KOPT-K1 (cell line): ENCODE results near the gene CDC45.

Experiments
- H3K27ac ChIP-seq: fragments of 200-600 bp; sonication (generic); 2 replicates; pipeline ENCODE4 v1.5.1; 2016; ENCODE audit warnings: antibody characterized with exemption, mild to moderate bottlenecking, low read depth, low read length; ENCODE audit not compliant: poor library complexity, severe bottlenecking
- H3K36me3 ChIP-seq: fragments of 200-600 bp; sonication (generic); 2 replicates; pipeline ENCODE4 v1.5.1; 2017; ENCODE audit warnings: antibody characterized with exemption, mild to moderate bottlenecking, low read length, moderate library complexity; ENCODE audit not compliant: insufficient read depth
- H3K9me3 ChIP-seq: fragments of 200-600 bp; sonication (generic); 2 replicates; pipeline ENCODE4 v1.5.1; 2017; ENCODE audit warnings: antibody characterized with exemption, low read length, mild to moderate bottlenecking; ENCODE audit not compliant: insufficient read depth, poor library complexity, severe bottlenecking

Gene CDC45

DNA sequence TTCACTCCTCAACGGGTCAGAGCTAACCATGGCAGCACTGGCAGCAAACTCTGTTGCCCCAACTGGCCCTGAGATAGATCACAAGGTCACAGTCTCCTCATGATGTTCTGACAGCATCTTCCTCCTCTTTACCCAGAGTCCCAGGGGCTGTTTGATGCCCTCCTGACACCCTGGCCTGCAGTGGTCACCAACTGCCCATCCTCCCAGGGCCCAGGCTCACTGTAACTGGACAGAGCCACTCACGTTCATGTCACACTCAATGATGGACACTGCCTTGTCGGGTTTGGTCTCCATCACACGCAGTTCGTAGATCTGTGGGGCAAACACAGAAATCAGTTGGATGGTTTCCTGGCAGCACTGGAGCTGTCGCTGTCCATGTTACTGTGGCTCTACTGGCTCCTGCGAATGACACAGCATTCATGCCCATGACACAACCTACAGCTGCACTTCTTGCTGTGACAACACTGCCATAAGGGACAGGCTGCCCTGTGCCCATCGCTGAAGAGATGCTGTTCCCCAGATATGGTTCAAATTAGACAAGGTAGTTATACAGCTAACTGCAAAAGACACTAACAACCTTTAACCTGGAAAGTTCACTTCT is 21.8 kb upstream of the CDC45 start:
- H3K36me3 ChIP-seq: peaks cover 97% of the 10 kb centered on the region
- H3K9me3 ChIP-seq: no peaks in the 10 kb centered on the region
- H3K27ac ChIP-seq: no peak overlapping the region

DNA sequence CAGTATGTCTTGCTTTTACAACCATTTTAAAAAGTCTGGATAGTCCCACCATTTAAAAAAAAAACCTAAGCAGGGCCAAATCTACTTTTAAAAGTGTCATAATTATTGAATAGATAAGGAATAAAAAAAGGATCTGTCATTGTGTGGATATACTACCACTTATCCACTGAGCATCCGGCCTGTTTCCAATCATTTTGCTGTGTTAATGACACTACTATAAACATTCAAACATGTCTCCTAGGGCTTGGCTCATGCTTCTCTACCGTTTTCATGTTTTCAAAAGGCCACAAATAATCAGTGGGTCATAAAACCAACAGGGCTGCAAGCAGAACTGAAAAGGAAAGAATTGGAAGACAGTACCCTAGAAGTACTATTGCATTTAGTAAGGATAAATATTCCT is 19.7 kb upstream of the CDC45 start:
- Histone ChIP-seq H3K36me3 (peaks cover 97% of the 10 kb centered on the region), H3K27ac (no peak overlapping the region), H3K9me3 (no peaks in the 10 kb centered on the region)

DNA sequence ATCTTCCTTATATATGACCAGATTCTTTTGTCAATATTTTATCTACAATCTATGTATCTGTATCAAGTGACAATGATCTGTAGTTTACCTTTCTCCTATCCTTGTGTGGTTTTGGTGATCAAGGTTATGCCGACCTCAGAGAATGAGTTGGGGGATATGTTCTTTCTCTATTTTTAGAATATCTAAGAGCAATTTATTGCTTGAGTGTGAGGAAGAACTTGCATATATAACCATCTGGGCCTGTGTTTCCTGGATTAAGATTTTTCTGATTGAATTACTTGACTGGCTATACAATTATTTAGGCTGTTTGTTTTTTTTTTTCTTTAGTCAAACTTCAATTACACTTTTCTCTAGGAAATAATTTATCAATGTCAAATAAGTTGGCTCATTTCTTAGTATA is 18.2 kb upstream of the CDC45 start:
- Histone ChIP-seq H3K36me3 (peaks cover 97% of the 10 kb centered on the region), H3K9me3 (no peaks in the 10 kb centered on the region), H3K27ac (no peak overlapping the region)

DNA sequence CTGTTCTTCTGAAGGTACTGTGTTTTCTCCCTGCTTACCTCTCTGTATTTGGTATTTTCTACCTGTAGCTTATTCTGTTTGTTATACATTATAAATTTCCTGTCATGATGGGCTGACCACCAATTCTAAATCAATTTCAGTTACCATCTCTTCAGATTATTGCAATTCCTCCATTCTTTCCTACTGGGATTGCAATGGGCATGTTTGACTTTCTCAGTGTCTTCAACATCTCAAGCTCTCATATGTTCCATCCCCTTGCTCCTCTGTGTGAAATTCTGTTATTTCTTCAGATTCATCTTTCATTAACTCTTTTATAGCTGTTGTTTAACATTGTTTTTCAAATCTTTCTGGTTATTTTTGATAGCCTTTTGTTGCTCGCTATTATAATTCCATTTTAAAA is 16.7 kb upstream of the CDC45 start:
- Histone ChIP-seq H3K9me3 (no peaks in the 10 kb centered on the region), H3K27ac (no peak overlapping the region), H3K36me3 (peaks cover 97% of the 10 kb centered on the region)

DNA sequence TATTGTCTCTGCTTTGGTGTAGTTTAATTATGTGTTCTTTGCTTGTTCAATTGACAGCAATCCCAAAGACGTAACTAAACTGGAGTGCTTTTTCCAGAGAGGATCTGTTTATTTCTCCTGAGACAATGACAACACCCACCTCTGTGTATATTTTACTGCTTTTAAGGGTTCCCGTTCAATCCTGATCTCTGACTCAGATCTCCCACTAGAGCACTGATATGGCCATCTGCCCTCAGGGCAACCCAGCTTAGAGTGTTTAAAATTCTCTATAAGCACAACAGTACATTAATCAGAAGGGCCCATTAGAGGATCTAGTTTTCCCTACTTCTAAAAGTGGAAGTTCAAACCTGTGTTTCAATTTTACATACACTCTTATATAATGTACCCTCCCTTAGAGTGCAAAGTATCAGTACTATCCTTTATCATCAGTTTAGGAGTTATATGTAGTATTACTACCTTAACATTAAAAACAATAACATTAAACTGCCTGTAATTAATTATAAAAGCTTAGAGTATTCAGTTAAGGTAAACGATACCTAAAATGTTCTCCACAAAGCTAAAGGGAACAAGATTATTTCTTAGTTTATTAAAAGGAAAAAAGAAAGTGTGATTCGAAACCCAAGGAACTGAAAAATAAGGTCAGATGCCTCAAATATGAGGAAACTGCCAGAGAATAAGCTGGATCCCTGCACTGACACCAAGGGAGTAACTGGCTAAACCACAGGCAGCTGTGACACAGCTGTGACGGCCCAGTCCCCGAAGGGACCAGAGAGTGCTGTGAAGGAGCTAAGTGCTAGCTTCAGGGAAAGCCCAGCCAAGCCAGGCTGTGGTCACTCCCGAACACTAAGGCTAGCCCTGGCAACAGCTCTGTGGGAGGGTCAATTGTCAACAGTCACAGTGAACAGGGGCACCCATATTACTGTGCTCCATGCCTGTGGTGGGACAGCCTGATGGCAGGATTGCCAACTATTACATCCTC is 15.9 kb upstream of the CDC45 start:
- H3K9me3 ChIP-seq: no peaks in the 10 kb centered on the region
- H3K27ac ChIP-seq: no peak overlapping the region
- H3K36me3 ChIP-seq: peaks cover 98% of the 10 kb centered on the region

DNA sequence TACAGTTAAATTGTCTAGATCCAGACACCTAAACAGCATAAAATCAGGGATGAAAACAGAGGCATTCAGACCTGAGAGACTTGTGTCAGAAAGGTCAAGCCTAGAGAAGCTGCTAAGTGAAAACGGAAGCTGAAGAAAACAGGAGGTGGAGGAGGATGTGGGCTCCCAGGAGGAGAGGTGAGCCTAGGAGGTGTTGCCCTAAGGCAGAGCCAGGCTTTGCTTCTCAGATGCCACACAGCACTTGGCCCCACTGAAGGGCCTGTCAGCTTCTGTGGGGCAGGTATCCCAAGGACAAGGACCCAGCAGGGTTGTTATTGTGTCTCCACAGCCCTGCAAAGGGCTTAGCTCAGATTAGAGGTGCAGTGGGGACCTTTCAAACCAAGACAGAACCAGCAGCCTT is 15.2 kb upstream of the CDC45 start:
- Histone ChIP-seq H3K36me3 (peaks cover 99% of the 10 kb centered on the region), H3K27ac (no peak overlapping the region), H3K9me3 (no peaks in the 10 kb centered on the region)

DNA sequence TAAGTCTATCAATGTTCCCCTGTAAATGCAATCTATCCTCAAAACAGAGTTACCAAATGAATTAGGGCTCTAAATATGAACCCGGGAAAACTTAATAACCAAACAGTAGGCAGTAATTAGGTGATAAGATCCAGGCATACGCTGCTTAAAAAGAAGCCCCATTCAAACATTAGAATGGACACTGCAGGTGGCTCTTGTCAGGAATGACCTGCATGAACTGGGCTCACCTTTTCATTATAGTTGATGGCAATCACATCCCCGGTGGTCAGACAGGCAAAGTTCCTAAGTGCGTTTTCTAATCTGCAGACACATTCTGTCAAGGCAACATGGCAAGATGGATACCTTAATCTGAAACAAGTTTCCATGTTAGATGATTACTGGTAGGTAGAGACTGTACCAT is 14.7 kb upstream of the CDC45 start:
- no peak overlapping the region for H3K27ac ChIP-seq
- H3K36me3 ChIP-seq: peaks cover 99% of the 10 kb centered on the region
- no peaks in the 10 kb centered on the region for H3K9me3 ChIP-seq

DNA sequence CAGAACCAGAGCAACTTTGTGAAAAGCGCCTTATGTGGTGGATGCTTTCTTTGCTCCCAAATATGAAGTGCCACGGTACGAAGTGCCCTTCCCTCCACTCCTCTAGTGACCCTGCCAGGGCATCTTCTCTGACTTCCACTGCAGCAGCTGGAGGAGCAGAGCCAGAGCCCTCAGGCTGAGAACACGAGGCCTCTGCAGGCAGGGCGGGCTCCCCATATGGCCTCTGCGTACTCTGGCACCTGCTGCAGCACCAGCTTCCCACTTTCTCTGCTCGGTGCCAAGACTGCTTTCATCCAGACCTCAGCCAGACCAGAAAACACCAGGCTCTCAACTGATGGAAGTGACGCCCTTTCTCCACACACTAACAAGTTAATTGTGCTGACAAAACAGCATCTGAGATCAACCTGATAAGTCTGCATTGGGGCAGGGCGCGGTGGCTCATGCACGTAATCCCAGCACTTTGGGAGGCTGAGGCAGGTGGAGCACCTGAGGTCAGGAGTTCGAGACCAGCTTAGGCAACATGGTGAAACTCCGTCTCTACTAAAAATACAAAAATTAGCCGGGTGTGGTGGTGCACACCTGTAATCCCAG is 13.5 kb upstream of the CDC45 start:
- Histone ChIP-seq H3K9me3 (no peaks in the 10 kb centered on the region), H3K27ac (no peak overlapping the region), H3K36me3 (peaks cover 99% of the 10 kb centered on the region)

DNA sequence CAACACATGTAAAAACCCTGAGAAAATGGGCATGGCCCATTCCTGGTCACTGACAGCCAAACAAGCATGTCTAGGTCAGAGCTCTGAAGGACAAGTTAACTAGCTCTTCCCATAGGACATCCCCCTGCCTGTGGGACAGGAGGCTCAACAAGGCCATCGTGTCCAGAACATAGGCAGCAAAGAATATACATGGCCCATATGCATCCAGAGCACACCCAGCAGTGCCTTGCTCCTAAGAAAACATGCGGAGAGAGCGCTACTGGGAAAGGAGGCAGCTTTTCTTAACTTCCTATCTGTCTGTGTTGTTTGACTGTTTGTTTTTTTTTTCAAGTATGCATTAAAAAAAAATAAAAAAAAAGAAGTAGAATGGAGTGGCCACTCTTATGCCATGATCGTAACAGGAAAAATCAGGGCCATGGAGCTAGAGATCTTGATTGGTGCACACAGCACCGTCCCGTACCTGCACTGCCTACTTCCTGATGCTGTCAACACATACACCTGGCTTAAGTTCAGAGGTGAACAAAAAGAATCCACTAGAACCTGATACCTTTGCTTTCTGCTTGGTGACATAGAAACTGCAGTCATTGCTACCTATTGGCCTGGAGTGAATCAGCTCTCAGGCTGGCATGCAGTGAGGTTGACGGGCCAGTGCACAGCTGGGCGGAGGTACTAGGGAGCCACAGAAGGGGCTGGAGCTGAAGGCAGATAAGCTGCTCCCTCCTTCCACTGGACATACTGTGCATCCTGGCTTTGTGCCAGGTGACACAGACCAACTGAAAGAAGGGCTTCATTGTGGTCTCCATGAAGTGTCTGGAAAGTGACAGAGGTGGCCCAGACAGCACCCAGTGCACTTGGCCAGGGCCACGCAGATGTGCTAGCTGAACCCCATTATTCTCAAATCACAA is 12.6 kb upstream of the CDC45 start:
- Histone ChIP-seq H3K36me3 (peaks cover 100% of the 10 kb centered on the region), H3K9me3 (no peaks in the 10 kb centered on the region), H3K27ac (no peak overlapping the region)

DNA sequence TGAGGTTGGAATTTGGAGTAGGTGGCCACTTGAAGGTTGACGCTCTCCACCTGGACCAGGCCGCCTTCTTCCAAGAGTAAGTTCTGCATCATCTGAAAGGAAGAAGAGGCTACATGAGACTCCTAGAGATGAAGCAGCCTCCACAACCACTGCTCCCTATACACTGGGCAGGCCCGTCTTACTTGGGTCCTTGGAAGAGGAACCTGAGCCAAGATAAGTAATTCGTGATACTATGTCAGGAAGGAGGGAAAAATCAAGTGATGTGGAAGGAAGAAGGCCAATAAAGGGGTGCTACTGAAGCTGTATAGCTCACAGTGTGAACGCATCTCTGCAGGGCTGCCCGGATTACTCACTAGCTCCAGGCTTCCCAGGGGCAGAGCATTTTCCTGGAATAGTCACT is 11.8 kb upstream of the CDC45 start:
- Histone ChIP-seq H3K36me3 (peaks cover 100% of the 10 kb centered on the region), H3K9me3 (no peaks in the 10 kb centered on the region), H3K27ac (no peak overlapping the region)

DNA sequence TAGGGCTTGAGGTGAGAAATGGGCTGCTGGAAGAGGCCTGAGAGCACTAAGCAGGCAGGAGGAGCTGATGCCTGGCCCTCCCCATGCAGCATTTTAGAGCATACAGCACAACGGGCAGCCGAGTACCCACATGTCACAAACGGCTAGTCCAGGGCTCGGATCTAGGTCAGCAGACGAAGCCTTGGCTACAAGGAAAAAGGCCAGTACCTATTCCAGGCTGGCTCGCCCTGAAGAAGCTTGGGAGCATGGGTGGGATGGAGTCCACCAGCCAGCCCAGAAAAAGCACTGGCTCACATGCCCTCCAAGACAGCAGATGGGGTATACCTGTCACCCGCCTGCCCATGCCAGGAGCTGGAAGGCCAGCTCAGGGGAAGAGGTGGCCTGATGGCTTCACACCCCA is 10.3 kb upstream of the CDC45 start:
- Histone ChIP-seq H3K9me3 (no peaks in the 10 kb centered on the region), H3K27ac (no peak overlapping the region), H3K36me3 (peaks cover 98% of the 10 kb centered on the region)

DNA sequence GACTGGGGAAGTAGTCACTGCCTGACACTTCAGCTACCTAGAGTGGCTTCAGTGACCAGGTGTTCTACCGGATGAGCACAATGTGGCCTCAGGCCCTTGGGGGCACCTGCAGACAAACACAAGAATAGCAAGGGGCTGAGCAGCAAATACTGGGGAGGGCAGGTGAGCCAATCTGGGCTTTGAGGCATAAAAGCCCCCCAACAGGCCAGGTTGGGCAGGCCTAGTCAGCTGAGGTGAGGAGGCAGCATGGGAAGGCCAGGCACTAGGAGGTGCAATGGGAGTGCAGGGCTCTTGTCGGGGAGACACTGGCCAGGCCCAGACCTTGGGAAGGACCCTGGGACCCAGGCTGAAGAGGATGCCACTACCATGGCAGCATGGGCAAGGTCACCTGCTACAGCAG is 9.7 kb upstream of the CDC45 start:
- H3K27ac ChIP-seq: no peak overlapping the region
- H3K36me3 ChIP-seq: peaks cover 98% of the 10 kb centered on the region
- H3K9me3 ChIP-seq: no peaks in the 10 kb centered on the region

DNA sequence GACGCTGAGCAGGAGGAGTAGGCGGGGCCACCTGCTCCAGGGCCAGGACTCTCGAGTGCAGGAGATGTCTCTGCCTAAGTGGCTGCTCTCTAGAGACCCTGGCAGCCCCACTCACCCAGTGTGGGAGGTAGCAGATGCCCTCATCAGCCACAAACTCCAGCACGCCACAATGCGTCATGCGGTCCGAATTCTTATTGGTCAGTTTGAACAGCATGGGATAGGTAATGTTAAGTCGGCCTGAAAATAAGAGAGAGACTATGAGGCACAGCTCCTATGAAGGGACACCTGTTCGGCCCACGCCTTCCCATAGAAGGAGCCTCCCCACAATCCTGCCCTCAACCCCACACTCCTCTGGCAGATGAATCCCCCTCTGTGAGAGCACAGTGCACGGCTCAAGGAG is 8.1 kb upstream of the CDC45 start:
- Histone ChIP-seq H3K27ac (no peak overlapping the region), H3K9me3 (no peaks in the 10 kb centered on the region), H3K36me3 (peaks cover 97% of the 10 kb centered on the region)

DNA sequence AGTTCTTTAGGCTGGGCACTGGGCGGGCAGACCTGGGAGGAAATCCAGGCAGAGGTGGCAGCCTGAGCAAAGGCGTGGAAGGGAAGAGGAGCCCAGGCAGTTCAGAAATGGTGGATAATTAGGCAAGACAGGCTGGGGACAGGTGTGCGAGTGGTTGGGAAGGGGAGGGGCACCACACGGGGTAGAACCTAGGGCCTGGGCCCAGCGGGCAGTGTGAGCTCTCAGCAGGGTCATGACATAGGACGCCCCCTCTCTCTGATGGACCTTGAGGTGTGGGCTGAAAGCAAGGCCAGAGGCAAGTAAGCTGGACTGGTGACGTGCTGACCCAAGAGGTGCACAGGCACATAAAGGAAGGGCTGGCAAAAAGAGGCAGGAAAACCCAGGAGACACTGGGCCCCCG is 7.5 kb upstream of the CDC45 start:
- peaks cover 90% of the 10 kb centered on the region for H3K36me3 ChIP-seq
- H3K27ac ChIP-seq: no peak overlapping the region
- no peaks in the 10 kb centered on the region for H3K9me3 ChIP-seq

DNA sequence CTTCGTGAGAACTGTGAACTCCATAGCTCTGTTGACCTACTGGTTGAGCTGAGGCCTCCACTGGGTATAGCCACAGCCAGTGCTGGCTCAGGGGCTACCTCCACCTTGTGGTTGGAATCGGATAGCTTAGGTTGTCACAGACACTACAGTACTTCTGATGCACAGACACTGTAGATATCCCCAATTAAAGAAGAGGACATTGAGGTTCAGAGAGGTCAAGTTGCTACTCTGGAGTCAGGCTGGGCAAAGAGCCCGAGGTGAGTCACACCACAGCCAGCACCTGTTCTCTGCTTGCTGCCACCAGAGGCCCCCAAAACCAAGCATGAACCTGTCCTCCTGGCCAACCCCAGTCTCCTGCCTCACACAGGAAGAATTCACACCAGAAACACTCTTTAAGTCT is 6.1 kb upstream of the CDC45 start:
- Histone ChIP-seq H3K36me3 (peaks cover 77% of the 10 kb centered on the region), H3K27ac (no peak overlapping the region), H3K9me3 (no peaks in the 10 kb centered on the region)
